Measurements from ENCODE around the gene GLIPR1.
"Not testable (repeated sequence)": the region's sequence is repeated elsewhere in the genome, so short reads cannot be mapped to it uniquely, and the experiment has no call there.

The GLIPR1 gene

GRCh38 chr12:75443709-75444108 lies 36.8 kb upstream of the GLIPR1 start:
- no peak for TF ChIP-seq CTCF (IDR thresholded peaks at IDR 0.05; ENCODE audit: low read depth, low read length)
- DNase-seq (ENCODE audit: extremely low read depth, low read depth), result no peak

- DNase-seq (ENCODE audit: extremely low read depth, low read depth), result no peak
- TF ChIP-seq CTCF (IDR thresholded peaks at IDR 0.05; ENCODE audit: low read depth, low read length), result no peak
These were observed 36.0 kb upstream of the GLIPR1 start for GRCh38 chr12:75444429-75445136.

- DNase-seq (ENCODE audit: extremely low read depth, low read depth), result not testable (repeated sequence)
These were observed 35.4 kb upstream of the GLIPR1 start for GRCh38 chr12:75445137-75445507.

GRCh38 chr12:75446857-75447256 lies 33.7 kb upstream of the GLIPR1 start:
- TF ChIP-seq CTCF (IDR thresholded peaks at IDR 0.05; ENCODE audit: low read depth, low read length), result no peak
- DNase-seq (ENCODE audit: extremely low read depth, low read depth), result no peak

GRCh38 chr12:75447691-75448393 lies 32.7 kb upstream of the GLIPR1 start:
- no peak for DNase-seq (ENCODE audit: extremely low read depth, low read depth)
- no peak for TF ChIP-seq CTCF (IDR thresholded peaks at IDR 0.05; ENCODE audit: low read depth, low read length)

- no peak for DNase-seq (ENCODE audit: extremely low read depth, low read depth)
- no peak for TF ChIP-seq CTCF (IDR thresholded peaks at IDR 0.05; ENCODE audit: low read depth, low read length)
These were observed 27.8 kb upstream of the GLIPR1 start for GRCh38 chr12:75452675-75453330.

- no peak for DNase-seq (ENCODE audit: extremely low read depth, low read depth)
- TF ChIP-seq CTCF (IDR thresholded peaks at IDR 0.05; ENCODE audit: low read depth, low read length), result no peak
These were observed 24.7 kb upstream of the GLIPR1 start for GRCh38 chr12:75455839-75456238.
